Measurements from ENCODE around the gene ANGPT4. TPM values are rescaled to one million over a fixed set of nuclear protein-coding genes. Genes with fewer than 3 reads are reported as not detected.

Gene ANGPT4, protein sequence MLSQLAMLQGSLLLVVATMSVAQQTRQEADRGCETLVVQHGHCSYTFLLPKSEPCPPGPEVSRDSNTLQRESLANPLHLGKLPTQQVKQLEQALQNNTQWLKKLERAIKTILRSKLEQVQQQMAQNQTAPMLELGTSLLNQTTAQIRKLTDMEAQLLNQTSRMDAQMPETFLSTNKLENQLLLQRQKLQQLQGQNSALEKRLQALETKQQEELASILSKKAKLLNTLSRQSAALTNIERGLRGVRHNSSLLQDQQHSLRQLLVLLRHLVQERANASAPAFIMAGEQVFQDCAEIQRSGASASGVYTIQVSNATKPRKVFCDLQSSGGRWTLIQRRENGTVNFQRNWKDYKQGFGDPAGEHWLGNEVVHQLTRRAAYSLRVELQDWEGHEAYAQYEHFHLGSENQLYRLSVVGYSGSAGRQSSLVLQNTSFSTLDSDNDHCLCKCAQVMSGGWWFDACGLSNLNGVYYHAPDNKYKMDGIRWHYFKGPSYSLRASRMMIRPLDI
- polyA plus RNA-seq (2012; rRNA removed) = not detected in 2 replicates
- 0.01 TPM in 1 of 2 replicates, not detected in the other for polyA plus RNA-seq (2012; cell fraction: cytosol; rRNA removed)
- polyA plus RNA-seq (2012; cell fraction: nucleus; rRNA removed) = not detected in 2 replicates

DNA sequence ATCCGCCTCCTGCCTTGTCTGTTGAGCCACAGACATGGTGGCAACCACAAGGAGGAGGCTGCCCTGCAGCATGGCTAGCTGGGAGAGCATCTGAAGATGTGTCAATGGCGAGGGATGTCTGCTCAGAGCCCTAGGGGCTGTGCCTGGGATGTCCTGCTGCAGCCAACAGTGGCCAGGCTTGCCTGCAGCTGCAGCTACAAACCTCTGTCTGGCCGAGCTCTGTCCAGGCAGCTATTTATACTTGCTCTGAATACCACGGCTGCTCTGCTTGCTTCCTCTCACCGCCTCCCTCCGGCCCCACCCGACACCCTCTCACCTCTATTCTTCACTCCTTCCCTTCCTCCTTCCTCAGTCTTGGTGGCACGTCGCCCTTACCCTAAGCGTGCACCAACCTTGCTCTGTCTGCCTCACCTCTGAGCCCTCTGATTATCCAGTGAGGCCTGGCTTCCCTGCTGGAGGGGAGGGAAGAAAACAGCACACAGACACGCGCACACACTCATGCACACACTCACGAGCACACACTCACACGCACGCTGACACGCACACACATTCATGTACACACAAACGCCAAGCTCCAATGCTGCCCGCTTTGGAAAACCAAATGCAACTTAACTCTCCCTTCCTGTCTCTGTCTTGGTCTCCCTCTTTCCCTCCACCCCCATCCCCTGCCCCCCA lies at the start of gene ANGPT4:
TSS of gene ANGPT4 (minus strand) at position 210 of the 675 bp plus-strand sequence. CDS start at position 90, 120 bp downstream.
- DNase-seq = no peak
- Histone ChIP-seq H3K4me2 (no peak within 1 kb of the TSS), H3K4me1 (ENCODE audit: control insufficient read depth in 1 of 2, insufficient read depth in 2 of 2, low read depth in 1 of 2, low read length in 1 of 2) (peaks cover 0 to 2% of the 10 kb centered on the region in 2 experiments; a peak in 1 of 4 replicates), H4K20me1 (ENCODE audit: insufficient read depth) (no peaks in the 10 kb centered on the region), H3K9ac (no peak within 1 kb of the TSS), H3K9me3 (no peaks in the 10 kb centered on the region), H3F3A (replicated peaks; ENCODE audit: insufficient read depth) (no peaks in the 10 kb centered on the region), H3K36me3 (replicated peaks in 1 of 2; ENCODE audit: control insufficient read depth in 1 of 2, insufficient read depth in 2 of 2, low read length in 1 of 2) (no peaks in the 10 kb centered on the region), H2AFZ (ENCODE audit: low read depth) (no peak within 1 kb of the TSS), H3K4me3 (ENCODE audit: low read depth in 2 of 2, low read length in 1 of 2) (no peak within 1 kb of the TSS), H3K27me3 (ENCODE audit: insufficient read depth) (peaks cover 6% of the 10 kb centered on the region; the same call in 1 of the 2 replicates), H3K9me2 (no peaks in the 10 kb centered on the region), H3K79me2 (ENCODE audit: insufficient read depth) (no peaks in the 10 kb centered on the region), H3K27ac (ENCODE audit: low read depth in 2 of 2, low read length in 1 of 2) (no peak within 1 kb of the TSS)
- 55% methylated on average over 18 of the region's 18 CpGs for WGBS (ENCODE audit: low lambda C conversion rate)
- ChIA-PET CTCF (interaction anchor here (1.2 kb wide), 1 partner anchor 40 kb away, joined by 8 read pairs; no protein-coding TSS in a partner anchor), POLR2A (no interaction called here)
- TF ChIP-seq RCOR1 (IDR thresholded peaks at IDR 0.05; ENCODE audit: low read length) (no peak), POLR2AphosphoS5 (IDR thresholded peaks at IDR 0.05; ENCODE audit: low read depth, low read length) (no peak), EP300 (IDR thresholded peaks at IDR 0.05; ENCODE audit: borderline replicate concordance in 1 of 2, low read depth in 1 of 2, low read length in 1 of 2) (no peak), SMC3 (IDR thresholded peaks at IDR 0.05; ENCODE audit: low read depth, low read length) (no peak), TAF1 (IDR thresholded peaks at IDR 0.05; ENCODE audit: borderline replicate concordance, low read depth, low read length) (no peak), RAD21 (IDR thresholded peaks at IDR 0.05; ENCODE audit: low read length) (no peak), NRF1 (IDR thresholded peaks at IDR 0.05; ENCODE audit: low read depth, low read length) (no peak), JUND (IDR thresholded peaks at IDR 0.05) (no peak), MAX (IDR thresholded peaks at IDR 0.05; ENCODE audit: low read depth) (no peak), GATA2 (CRISPR knock-in tag; IDR thresholded peaks at IDR 0.05) (no peak), GABPA (IDR thresholded peaks at IDR 0.05; ENCODE audit: low read depth) (no peak), EZH2phosphoT487 (IDR thresholded peaks at IDR 0.05; ENCODE audit: borderline replicate concordance, low read depth) (no peak), ELF1 (IDR thresholded peaks at IDR 0.05) (no peak), RXRA (IDR thresholded peaks at IDR 0.05; ENCODE audit: borderline replicate concordance, low read depth) (no peak), FOXJ3 (CRISPR knock-in tag; IDR thresholded peaks at IDR 0.05) (no peak), CHD2 (IDR thresholded peaks at IDR 0.05; ENCODE audit: low read length, partially characterized antibody) (no peak)
- TF ChIP-seq, protein P1, sequence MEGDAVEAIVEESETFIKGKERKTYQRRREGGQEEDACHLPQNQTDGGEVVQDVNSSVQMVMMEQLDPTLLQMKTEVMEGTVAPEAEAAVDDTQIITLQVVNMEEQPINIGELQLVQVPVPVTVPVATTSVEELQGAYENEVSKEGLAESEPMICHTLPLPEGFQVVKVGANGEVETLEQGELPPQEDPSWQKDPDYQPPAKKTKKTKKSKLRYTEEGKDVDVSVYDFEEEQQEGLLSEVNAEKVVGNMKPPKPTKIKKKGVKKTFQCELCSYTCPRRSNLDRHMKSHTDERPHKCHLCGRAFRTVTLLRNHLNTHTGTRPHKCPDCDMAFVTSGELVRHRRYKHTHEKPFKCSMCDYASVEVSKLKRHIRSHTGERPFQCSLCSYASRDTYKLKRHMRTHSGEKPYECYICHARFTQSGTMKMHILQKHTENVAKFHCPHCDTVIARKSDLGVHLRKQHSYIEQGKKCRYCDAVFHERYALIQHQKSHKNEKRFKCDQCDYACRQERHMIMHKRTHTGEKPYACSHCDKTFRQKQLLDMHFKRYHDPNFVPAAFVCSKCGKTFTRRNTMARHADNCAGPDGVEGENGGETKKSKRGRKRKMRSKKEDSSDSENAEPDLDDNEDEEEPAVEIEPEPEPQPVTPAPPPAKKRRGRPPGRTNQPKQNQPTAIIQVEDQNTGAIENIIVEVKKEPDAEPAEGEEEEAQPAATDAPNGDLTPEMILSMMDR (IDR thresholded peaks at IDR 0.05) = no peak
- TF ChIP-seq, protein P2, sequence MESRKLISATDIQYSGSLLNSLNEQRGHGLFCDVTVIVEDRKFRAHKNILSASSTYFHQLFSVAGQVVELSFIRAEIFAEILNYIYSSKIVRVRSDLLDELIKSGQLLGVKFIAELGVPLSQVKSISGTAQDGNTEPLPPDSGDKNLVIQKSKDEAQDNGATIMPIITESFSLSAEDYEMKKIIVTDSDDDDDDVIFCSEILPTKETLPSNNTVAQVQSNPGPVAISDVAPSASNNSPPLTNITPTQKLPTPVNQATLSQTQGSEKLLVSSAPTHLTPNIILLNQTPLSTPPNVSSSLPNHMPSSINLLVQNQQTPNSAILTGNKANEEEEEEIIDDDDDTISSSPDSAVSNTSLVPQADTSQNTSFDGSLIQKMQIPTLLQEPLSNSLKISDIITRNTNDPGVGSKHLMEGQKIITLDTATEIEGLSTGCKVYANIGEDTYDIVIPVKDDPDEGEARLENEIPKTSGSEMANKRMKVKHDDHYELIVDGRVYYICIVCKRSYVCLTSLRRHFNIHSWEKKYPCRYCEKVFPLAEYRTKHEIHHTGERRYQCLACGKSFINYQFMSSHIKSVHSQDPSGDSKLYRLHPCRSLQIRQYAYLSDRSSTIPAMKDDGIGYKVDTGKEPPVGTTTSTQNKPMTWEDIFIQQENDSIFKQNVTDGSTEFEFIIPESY (IDR thresholded peaks at IDR 0.05; ENCODE audit: borderline replicate concordance, low read depth) = no peak
